Measurements from ENCODE around the gene ZSWIM6.

DNA sequence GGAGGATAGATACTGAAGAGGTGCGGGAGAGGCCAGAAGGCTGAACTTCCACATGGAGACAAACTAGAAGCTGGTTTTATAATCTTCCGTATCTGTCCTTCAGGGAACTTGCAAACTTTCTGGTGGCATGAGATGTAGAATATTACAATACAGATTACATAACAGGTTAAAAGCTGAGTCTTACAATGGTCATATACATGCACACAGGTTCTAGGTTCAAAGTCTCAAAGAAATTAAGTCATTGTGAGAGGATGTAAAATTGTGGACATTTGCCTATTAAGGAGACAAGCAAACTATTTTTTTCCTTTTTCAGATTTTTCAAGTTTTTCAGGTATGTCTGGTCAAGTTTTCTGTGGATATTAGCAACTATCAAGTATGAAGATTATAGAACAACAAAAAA, 10.4 kb upstream of the ZSWIM6 start:
- TF ChIP-seq EZH2 (IDR thresholded peaks at IDR 0.05; ENCODE audit: borderline replicate concordance, low read length) = no peak
- TF ChIP-seq, protein P1, sequence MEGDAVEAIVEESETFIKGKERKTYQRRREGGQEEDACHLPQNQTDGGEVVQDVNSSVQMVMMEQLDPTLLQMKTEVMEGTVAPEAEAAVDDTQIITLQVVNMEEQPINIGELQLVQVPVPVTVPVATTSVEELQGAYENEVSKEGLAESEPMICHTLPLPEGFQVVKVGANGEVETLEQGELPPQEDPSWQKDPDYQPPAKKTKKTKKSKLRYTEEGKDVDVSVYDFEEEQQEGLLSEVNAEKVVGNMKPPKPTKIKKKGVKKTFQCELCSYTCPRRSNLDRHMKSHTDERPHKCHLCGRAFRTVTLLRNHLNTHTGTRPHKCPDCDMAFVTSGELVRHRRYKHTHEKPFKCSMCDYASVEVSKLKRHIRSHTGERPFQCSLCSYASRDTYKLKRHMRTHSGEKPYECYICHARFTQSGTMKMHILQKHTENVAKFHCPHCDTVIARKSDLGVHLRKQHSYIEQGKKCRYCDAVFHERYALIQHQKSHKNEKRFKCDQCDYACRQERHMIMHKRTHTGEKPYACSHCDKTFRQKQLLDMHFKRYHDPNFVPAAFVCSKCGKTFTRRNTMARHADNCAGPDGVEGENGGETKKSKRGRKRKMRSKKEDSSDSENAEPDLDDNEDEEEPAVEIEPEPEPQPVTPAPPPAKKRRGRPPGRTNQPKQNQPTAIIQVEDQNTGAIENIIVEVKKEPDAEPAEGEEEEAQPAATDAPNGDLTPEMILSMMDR (IDR thresholded peaks at IDR 0.05; ENCODE audit: low read length) = no peak
